Loucy (cell line): ENCODE measurements around the gene HADHA.

Experiments
- EZH2phosphoT487 ChIP-seq: fragments of 200-600 bp; IDR thresholded peaks from 2 replicates; pipeline ENCODE4 v1.6.1; 2018; ENCODE audit warnings: antibody characterized with exemption, mild to moderate bottlenecking, moderate library complexity, borderline replicate concordance
- TF ChIP-seq, protein P1 (sequence below): fragments of 200-600 bp; sonication (generic); conservative IDR thresholded peaks from 2 replicates; pipeline ENCODE4 v1.5.1; 2014; ENCODE audit warnings: mild to moderate bottlenecking, antibody characterized with exemption, low read length

DNA sequence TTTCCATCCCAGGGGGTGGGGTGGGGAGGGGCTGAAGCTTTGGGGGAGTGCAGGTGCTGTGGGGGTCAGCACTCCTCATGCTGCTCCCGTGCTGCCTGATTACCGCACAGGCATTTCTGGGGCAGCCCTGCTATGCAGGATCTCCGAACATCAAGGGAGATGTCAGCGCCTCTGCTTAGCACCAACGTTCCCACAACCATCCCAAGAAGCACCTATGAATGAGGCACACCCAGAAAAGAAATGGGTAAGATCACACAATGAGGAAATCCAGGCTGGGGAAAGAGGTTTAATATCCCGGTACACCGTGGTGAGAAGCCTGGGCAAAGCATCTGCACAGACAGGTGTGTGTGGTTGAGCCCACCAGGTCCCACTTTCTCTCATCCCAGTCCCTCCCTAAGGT lies 54.1 kb downstream of the HADHA start:
- TF ChIP-seq, protein P1, sequence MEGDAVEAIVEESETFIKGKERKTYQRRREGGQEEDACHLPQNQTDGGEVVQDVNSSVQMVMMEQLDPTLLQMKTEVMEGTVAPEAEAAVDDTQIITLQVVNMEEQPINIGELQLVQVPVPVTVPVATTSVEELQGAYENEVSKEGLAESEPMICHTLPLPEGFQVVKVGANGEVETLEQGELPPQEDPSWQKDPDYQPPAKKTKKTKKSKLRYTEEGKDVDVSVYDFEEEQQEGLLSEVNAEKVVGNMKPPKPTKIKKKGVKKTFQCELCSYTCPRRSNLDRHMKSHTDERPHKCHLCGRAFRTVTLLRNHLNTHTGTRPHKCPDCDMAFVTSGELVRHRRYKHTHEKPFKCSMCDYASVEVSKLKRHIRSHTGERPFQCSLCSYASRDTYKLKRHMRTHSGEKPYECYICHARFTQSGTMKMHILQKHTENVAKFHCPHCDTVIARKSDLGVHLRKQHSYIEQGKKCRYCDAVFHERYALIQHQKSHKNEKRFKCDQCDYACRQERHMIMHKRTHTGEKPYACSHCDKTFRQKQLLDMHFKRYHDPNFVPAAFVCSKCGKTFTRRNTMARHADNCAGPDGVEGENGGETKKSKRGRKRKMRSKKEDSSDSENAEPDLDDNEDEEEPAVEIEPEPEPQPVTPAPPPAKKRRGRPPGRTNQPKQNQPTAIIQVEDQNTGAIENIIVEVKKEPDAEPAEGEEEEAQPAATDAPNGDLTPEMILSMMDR, result no peak
- TF ChIP-seq EZH2phosphoT487, result no peak
